LoVo (cell line): ENCODE data around the gene BLOC1S6.

Experiments
- DNase-seq: peaks from one replicate; pipeline ENCODE4 v3.0.0-alpha.2; 2016; ENCODE audit warnings: low spot score

Gene BLOC1S6

DNA sequence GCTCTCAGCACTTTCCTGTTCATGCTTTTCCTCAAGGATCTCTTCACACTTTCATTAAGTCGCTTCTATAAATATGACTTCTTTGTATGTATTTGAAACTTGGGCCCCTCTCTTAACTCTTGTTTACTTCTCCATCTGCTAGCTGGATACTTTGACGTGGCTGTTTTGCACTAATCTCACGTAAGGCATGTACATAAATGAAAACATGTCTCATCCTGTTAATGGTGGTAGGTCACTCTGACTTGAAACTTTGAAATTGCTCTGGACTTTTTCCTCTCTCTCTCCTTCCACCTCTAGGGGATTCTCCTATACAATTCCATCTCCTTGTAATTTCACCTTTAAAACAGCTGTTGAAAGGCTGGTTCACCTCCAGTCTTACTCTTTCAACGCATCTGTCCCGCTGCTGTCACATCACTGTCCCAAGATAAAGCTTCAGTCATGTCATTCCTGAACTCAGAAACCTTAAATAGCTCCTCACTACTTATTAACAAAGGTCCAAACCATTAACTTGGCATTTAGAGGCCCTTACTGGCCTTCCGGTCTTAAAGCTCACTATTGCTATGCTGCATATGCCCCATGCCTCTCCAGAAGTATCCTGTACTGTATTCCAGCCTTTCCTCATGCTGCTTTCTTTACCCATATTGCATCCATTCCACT, 1.2 kb downstream of the BLOC1S6 start:
- DNase-seq, result no peak

- DNase-seq, result no peak
Measured at GRCh38 chr15:45589256-45589655, 2.1 kb downstream of the BLOC1S6 start.

GRCh38 chr15:45594319-45594718, 7.1 kb downstream of the BLOC1S6 start:
- no peak for DNase-seq

DNA sequence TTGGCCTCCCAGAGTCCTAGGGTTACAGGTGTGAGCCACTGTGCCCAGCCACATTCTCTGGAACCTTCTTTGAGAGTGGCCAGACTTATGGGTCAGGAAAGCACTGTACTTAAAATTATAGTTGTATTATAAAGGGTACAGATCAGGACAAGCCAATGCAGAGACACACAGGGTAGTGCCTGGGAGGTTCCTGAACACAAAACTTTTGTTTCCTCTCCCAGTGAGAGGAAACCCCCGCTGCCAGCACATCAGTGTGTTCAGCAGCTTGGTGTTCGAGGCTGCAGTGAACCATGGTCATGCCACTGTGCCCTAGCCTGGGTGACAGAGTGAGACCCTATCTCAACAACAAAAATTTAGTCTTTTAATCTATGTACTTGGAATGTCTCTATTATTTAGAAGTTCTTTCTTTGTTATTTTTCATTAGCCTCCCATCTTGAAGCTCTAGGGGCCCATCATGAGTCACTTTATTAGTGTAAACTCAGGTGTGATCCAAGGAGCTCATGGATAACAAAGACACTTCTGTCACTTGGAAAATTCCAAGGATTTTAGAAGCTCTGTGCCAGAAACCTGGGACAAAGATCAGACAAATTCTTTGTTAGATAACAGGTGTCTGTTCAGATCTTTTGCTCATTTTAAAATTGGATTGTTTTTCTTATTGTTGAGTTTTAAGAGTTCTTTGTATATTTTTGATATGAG, 7.8 kb downstream of the BLOC1S6 start:
- peak; percentile 69 for DNase-seq

- DNase-seq, result no peak
Measured at GRCh38 chr15:45603881-45604280, 16.7 kb downstream of the BLOC1S6 start.

GRCh38 chr15:45604326-45604725, 17.1 kb downstream of the BLOC1S6 start:
- DNase-seq, result no peak

DNA sequence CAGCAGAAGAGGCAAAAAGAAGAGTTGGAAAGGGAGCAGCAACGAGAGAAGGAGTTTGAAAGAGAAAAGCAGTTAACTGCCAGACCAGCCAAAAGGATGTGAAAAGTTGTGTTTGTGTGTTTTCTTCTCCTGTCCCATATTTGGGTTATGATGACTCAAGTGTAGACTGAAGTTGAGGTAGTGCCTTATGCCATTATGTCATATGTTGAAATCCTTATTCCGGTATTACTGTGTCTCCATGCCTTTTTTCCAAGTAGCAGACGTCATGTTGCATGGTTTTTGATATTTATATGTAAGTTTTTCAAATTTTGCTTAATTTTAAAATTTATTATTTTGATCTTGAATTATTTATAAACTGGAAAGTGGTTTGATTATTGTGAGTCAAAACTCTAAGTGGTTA, 19.2 kb downstream of the BLOC1S6 start:
- DNase-seq, result no peak

- DNase-seq, result no peak
Measured at GRCh38 chr15:45606841-45607240, 19.7 kb downstream of the BLOC1S6 start.

DNA sequence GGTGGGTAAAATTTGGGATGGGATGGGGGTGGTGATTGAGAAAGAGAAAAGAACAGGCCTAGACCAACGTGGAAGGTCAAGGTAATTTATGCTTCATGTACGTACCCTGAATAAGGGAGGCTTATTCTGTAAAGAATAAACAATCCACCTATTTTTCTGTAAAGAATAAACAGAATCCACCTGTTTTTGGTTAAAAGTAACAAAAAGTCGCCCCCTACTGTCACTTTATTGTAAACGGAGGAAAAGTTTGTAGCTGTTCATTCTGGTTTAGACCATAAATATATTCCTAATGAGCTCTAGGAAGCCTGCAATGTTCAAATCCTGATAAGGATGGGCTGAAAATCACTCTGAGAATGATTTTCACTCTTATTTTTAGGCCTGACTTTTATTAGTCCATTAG, 24.1 kb downstream of the BLOC1S6 start:
- DNase-seq, result peak; percentile 20

DNA sequence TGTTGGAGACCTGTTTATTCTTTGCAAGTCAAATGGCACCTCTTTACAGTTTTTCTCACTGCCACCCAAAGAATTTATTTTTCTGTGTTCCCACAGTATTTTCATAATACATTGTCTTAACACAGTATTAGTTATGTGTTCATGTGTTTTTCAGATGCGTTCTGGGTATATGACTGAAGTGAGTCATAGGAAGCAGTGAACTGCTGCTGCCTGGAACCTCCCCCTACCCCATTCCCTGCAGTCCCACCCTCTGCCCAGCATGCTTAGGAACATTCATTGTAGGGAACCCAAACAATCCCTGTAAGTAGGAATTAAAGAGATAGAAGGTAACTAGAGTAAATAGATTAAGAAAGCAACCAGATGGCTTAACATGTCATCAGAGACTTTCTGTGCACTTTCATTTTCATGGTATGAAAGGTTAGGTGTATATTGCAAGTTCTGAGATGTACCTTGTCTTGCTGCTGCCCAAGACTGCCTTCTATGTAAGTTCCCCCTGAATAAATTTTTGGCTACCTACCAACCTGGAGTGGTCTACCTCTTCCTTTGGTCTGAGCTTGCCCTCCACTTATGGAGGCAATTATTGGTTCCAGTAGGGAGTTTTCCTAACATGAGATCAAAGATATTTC, 25.7 kb downstream of the BLOC1S6 start:
- DNase-seq, result no peak

DNA sequence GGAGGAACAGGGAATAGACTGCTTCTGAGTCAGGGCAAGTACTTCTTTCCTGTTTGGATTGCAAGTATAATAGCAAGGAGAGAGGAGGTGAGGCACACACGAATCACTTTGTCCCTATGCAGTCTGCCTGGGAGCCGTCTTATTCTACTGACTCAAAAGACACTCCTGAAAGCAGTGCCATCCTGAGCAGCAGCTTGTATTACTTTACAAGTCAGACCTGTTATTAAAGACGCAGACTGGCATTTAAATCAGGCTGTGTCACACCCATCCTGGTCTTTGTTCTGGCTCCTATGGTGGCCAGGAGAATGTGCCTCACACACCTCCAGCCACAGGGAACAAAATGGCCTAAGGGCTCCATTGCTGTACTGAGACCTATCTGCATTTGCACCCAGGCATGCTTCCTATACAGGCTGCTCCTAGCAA, 29.7 kb downstream of the BLOC1S6 start:
- DNase-seq, result no peak

- no peak for DNase-seq
Measured at GRCh38 chr15:45618813-45619212, 31.6 kb downstream of the BLOC1S6 start.

GRCh38 chr15:45628136-45628535, 41.0 kb downstream of the BLOC1S6 start:
- DNase-seq, result no peak

GRCh38 chr15:45630917-45631691, 43.9 kb downstream of the BLOC1S6 start:
- peak; percentile 64 for DNase-seq

GRCh38 chr15:45631776-45632175, 44.6 kb downstream of the BLOC1S6 start:
- DNase-seq, result no peak

DNA sequence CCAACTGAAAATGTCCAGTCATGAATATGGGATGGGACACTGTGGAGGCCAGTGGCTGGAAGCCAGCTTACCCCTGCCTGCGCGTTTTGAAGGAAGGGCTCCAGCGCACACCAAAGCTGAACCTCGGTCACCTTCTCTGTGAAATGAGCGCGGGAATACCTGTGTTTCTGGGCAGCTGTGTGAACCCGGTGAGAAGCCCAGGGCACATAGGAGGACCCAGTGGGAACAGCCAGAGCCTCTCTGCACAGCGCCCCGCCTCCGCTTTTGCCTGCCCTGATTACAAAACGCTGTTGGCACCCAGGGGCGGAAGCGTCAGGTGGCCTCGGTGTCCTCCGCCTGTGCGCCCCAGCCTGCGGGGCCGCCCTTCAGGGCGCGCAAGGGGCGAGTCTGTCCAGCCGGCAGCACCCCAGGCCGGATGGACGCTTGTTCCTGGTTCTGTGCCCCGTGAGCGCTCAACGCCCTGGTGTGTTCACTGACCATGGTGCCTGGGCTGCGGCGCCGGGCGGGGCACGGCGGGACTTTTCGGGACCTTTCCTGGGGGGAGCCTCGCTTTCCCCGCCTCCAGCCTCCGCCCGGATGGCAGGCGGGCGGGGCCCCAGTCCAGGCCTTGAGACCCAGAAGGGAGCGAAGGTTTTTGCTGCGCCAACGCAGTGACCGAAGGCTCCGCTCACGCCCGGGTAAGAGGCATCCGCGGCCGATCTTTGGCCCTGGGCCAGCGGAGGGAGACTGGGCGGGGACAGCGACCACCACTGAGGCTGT, 47.4 kb downstream of the BLOC1S6 start, which contains the start of gene SQOR:
Gene SQOR (plus strand): TSS at position 598 of the 759 bp plus-strand sequence. CDS start 23,895 bp downstream, outside the sequence.
- DNase-seq, result peak; percentile 90

DNA sequence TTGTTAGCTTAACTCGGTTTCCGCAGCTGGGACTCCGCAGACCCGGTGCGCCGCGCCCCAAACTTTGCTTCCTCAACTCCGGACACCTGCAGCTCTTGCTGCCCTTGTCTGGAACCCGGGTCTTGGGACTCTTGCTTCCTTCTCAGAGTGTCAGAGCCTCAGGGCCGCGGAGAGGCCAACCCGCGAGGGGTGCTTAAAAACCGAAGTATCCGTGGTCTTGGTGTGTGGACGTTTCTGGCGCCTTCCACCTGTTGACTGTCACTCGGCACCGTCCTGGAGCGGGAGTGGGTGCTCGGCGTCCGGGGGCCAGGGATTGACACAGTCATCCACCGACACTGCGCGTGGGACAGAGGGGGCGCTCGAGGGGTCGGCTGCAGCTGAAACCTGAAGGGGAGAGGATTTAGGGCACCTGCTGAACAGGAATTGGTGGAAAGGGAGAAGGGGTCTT, 48.0 kb downstream of the BLOC1S6 start:
- peak; percentile 76 for DNase-seq

GRCh38 chr15:45635763-45636292, 48.6 kb downstream of the BLOC1S6 start:
- DNase-seq, result no peak

- no peak for DNase-seq
Measured at GRCh38 chr15:45637141-45637540, 50.0 kb downstream of the BLOC1S6 start.

DNA sequence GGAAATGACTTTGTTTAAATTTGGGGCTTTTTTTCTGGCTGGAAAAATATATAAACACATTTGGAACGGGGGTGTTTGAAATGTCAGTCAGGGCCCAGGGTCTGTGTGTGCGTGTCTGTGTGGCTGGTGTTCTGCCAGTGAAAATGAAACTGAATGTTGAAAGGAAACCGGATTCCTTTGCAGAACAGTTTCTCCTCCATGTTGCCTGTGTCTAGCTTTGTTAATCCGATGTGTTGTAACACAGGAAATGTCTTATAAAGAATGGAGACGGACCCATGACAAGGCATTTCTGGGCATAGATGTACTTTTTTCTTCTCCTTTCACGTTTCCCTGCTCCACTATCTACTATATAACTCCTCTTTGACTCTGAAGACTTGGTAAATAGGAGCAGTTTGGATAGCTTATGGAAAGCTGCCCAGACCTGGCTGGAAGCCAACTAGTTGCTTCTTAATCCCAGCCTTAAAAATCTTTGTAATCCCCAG, 50.4 kb downstream of the BLOC1S6 start:
- peak; percentile 53 for DNase-seq

GRCh38 chr15:45640616-45641015, 53.4 kb downstream of the BLOC1S6 start:
- DNase-seq, result peak; percentile 66
